Renal pelvis (tissue), 12 donors: ENCODE data around the gene GMCL1. TPM values are rescaled to one million over a fixed set of nuclear protein-coding genes. Genes with fewer than 3 reads are reported as not detected.

Experiments used
- DNase-seq: peaks from one replicate; pipeline ENCODE4 v3.0.0-alpha.2; 2013
- long read RNA-seq, 16 experiments: transcript quantifications; one replicate each; lab custom pipeline, GENCODE V29; 2026
- polyA plus RNA-seq, 3 donors: library from polyadenylated mRNA; unstranded; fragments of 120-200 nt; gene quantifications; one replicate each; pipeline ENCODE4 v1.2.1, GENCODE V29; 2013; ENCODE audit not compliant: insufficient read length in 3 of 3

GMCL1 gene
- 10 to 100 TPM; 22.6 to 34.2 (median 33.7) TPM for polyA plus RNA-seq
- long read RNA-seq, donor 1, full-length matches to known transcripts: 6 of 14 reads
- long read RNA-seq, donor 1, partial matches to known transcripts: 8 of 14 reads
- long read RNA-seq, donor 1, other reads (novel, unspliced or antisense): 0 of 14 reads
- long read RNA-seq, donor 2, full-length matches to known transcripts: 9 of 9 reads
- long read RNA-seq, donor 2, partial matches to known transcripts: 0 of 9 reads
- long read RNA-seq, donor 2, other reads (novel, unspliced or antisense): 0 of 9 reads
- long read RNA-seq, donor 3, full-length matches to known transcripts: 8 of 24 reads
- long read RNA-seq, donor 3, partial matches to known transcripts: 16 of 24 reads
- long read RNA-seq, donor 3, other reads (novel, unspliced or antisense): 0 of 24 reads
- long read RNA-seq, donor 4, full-length matches to known transcripts: 8 of 13 reads
- long read RNA-seq, donor 4, partial matches to known transcripts: 5 of 13 reads
- long read RNA-seq, donor 4, other reads (novel, unspliced or antisense): 0 of 13 reads
- long read RNA-seq, donor 5, full-length matches to known transcripts: 5 of 13 reads
- long read RNA-seq, donor 5, partial matches to known transcripts: 8 of 13 reads
- long read RNA-seq, donor 5, other reads (novel, unspliced or antisense): 0 of 13 reads
- long read RNA-seq, donor 6, full-length matches to known transcripts: 9 of 9 reads
- long read RNA-seq, donor 6, partial matches to known transcripts: 0 of 9 reads
- long read RNA-seq, donor 6, other reads (novel, unspliced or antisense): 0 of 9 reads
- long read RNA-seq, donor 7, full-length matches to known transcripts: 12 of 19 reads
- long read RNA-seq, donor 7, partial matches to known transcripts: 7 of 19 reads
- long read RNA-seq, donor 7, other reads (novel, unspliced or antisense): 0 of 19 reads
- long read RNA-seq, donor 8, full-length matches to known transcripts: 5 of 5 reads
- long read RNA-seq, donor 8, partial matches to known transcripts: 0 of 5 reads
- long read RNA-seq, donor 8, other reads (novel, unspliced or antisense): 0 of 5 reads
- long read RNA-seq, donor 9, full-length matches to known transcripts: 9 of 9 reads
- long read RNA-seq, donor 9, partial matches to known transcripts: 0 of 9 reads
- long read RNA-seq, donor 9, other reads (novel, unspliced or antisense): 0 of 9 reads
- long read RNA-seq, donor 10, full-length matches to known transcripts: 10 of 16 reads
- long read RNA-seq, donor 10, partial matches to known transcripts: 6 of 16 reads
- long read RNA-seq, donor 10, other reads (novel, unspliced or antisense): 0 of 16 reads
- long read RNA-seq, donor 11, full-length matches to known transcripts: 11 of 11 reads
- long read RNA-seq, donor 11, partial matches to known transcripts: 0 of 11 reads
- long read RNA-seq, donor 11, other reads (novel, unspliced or antisense): 0 of 11 reads
- long read RNA-seq, donor 12, full-length matches to known transcripts: 14 of 22 reads
- long read RNA-seq, donor 12, partial matches to known transcripts: 8 of 22 reads
- long read RNA-seq, donor 12, other reads (novel, unspliced or antisense): 0 of 22 reads
- long read RNA-seq, donor 13, full-length matches to known transcripts: 7 of 7 reads
- long read RNA-seq, donor 13, partial matches to known transcripts: 0 of 7 reads
- long read RNA-seq, donor 13, other reads (novel, unspliced or antisense): 0 of 7 reads
- long read RNA-seq, donor 14: 0 reads
- long read RNA-seq, donor 15, full-length matches to known transcripts: 14 of 19 reads
- long read RNA-seq, donor 15, partial matches to known transcripts: 5 of 19 reads
- long read RNA-seq, donor 15, other reads (novel, unspliced or antisense): 0 of 19 reads
- long read RNA-seq, donor 16, full-length matches to known transcripts: 7 of 7 reads
- long read RNA-seq, donor 16, partial matches to known transcripts: 0 of 7 reads
- long read RNA-seq, donor 16, other reads (novel, unspliced or antisense): 0 of 7 reads

GRCh38 chr2:69829256-69830044 lies at the start of gene GMCL1:
GMCL1 (plus strand) TSS chr2:69829660; CDS start chr2:69829893, 233 bp downstream.
- DNase-seq: peak; percentile 96

GRCh38 chr2:69780921-69781320 lies 48.5 kb upstream of the GMCL1 start:
- DNase-seq: no peak

GRCh38 chr2:69781321-69782248 lies 47.9 kb upstream of the GMCL1 start:
- no peak for DNase-seq

GRCh38 chr2:69784228-69784627 lies 45.2 kb upstream of the GMCL1 start:
- no peak for DNase-seq

GRCh38 chr2:69785358-69785757 lies 44.1 kb upstream of the GMCL1 start:
- no peak for DNase-seq

GRCh38 chr2:69786052-69786560 lies 43.4 kb upstream of the GMCL1 start:
- no peak for DNase-seq

GRCh38 chr2:69789175-69789721 lies 40.2 kb upstream of the GMCL1 start:
- peak; percentile 88 for DNase-seq

- no peak for DNase-seq
Observed at GRCh38 chr2:69789772-69790600, 39.5 kb upstream of the GMCL1 start.

- no peak for DNase-seq
Observed at GRCh38 chr2:69790601-69790959, 38.9 kb upstream of the GMCL1 start.

GRCh38 chr2:69791045-69791444 lies 38.4 kb upstream of the GMCL1 start:
- DNase-seq: no peak

GRCh38 chr2:69796174-69796573 lies 33.3 kb upstream of the GMCL1 start:
- DNase-seq: no peak

- DNase-seq: no peak
Observed at GRCh38 chr2:69797235-69797634, 32.2 kb upstream of the GMCL1 start.

- no peak for DNase-seq
Observed at GRCh38 chr2:69797836-69798289, 31.6 kb upstream of the GMCL1 start.

GRCh38 chr2:69798290-69798908 lies 31.1 kb upstream of the GMCL1 start:
- DNase-seq: peak; percentile 77

- DNase-seq: peak; percentile 80
Observed at GRCh38 chr2:69798909-69799526, 30.4 kb upstream of the GMCL1 start.
